Sigmoid colon (tissue), 4 donors: Measurements from ENCODE around the gene PRSS23.

ENCODE experiments used
- POLR2AphosphoS5 ChIP-seq, 4 donors: sonication (generic); formaldehyde crosslinking; IDR thresholded peaks; one replicate each; pipeline ENCODE4 v1.6.1; 2017; ENCODE audit warnings: antibody characterized with exemption in 4 of 4
- TF ChIP-seq, protein P1 (sequence below), 4 experiments: fragments of 450-650 bp in 3 of 4; fragments of 200-600 bp in 1 of 4; IDR thresholded peaks; one replicate each; pipeline ENCODE4 v1.5.1; 2016 to 2019; ENCODE audit warnings: antibody characterized with exemption in 4 of 4, mild to moderate bottlenecking in 3 of 4, moderate library complexity in 2 of 4

DNA sequence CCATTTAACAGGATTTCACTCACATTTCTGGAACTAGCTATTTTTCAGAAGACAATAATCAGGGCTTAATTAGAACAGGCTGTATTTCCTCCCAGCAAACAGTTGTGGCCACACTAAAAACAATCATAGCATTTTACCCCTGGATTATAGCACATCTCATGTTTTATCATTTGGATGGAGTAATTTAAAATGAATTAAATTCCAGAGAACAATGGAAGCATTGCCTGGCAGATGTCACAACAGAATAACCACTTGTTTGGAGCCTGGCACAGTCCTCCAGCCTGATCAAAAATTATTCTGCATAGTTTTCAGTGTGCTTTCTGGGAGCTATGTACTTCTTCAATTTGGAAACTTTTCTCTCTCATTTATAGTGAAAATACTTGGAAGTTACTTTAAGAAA is 9.2 kb downstream of the PRSS23 start:
- TF ChIP-seq, protein P1, sequence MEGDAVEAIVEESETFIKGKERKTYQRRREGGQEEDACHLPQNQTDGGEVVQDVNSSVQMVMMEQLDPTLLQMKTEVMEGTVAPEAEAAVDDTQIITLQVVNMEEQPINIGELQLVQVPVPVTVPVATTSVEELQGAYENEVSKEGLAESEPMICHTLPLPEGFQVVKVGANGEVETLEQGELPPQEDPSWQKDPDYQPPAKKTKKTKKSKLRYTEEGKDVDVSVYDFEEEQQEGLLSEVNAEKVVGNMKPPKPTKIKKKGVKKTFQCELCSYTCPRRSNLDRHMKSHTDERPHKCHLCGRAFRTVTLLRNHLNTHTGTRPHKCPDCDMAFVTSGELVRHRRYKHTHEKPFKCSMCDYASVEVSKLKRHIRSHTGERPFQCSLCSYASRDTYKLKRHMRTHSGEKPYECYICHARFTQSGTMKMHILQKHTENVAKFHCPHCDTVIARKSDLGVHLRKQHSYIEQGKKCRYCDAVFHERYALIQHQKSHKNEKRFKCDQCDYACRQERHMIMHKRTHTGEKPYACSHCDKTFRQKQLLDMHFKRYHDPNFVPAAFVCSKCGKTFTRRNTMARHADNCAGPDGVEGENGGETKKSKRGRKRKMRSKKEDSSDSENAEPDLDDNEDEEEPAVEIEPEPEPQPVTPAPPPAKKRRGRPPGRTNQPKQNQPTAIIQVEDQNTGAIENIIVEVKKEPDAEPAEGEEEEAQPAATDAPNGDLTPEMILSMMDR (IDR thresholded peaks at IDR 0.05), result no peak
- TF ChIP-seq POLR2AphosphoS5 (IDR thresholded peaks at IDR 0.05), result no peak
